ENCODE measurements around the gene ZNF670. TPM values are rescaled to one million over a fixed set of nuclear protein-coding genes. Genes with fewer than 3 reads are reported as not detected.

ZNF670 gene
- total RNA-seq, 1 donor from 2014 or later = 3.3 TPM

DNA sequence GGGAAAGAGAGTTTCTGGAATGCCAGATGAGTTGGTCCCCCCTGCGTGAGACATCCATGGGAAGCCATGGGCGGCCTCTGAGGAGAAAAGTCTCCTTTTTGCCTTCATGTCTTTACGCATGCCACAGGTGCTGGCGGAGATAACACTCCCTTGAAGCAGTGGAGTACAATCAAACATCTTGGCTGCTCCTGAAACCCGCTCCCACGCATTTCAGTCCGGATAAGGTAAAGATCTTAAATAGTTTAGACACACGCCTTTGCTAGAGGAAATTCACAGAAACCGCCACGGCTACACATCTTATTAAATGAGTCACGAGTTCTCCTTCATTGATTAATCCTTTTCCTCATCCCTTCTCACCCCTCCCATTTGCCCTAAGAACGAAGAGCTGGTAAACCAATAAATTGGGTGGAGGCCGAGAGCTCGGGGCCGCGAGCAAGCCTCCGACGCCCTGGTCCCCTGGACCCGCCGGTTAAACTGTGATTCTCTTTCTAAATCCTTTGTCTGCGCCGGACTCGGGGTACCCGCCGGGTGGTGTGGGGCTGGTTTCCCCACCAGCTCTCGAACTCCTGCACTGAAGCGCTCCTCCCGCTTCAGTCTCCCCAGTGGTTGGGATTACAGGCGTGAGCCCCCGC is 32.1 kb upstream of the ZNF670 start:
- TF ChIP-seq, protein P1, sequence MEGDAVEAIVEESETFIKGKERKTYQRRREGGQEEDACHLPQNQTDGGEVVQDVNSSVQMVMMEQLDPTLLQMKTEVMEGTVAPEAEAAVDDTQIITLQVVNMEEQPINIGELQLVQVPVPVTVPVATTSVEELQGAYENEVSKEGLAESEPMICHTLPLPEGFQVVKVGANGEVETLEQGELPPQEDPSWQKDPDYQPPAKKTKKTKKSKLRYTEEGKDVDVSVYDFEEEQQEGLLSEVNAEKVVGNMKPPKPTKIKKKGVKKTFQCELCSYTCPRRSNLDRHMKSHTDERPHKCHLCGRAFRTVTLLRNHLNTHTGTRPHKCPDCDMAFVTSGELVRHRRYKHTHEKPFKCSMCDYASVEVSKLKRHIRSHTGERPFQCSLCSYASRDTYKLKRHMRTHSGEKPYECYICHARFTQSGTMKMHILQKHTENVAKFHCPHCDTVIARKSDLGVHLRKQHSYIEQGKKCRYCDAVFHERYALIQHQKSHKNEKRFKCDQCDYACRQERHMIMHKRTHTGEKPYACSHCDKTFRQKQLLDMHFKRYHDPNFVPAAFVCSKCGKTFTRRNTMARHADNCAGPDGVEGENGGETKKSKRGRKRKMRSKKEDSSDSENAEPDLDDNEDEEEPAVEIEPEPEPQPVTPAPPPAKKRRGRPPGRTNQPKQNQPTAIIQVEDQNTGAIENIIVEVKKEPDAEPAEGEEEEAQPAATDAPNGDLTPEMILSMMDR (IDR thresholded peaks at IDR 0.05) = no peak

GRCh38 chr1:247107694-247108093 is 29.1 kb upstream of the ZNF670 start:
- Mint-ChIP-seq H3K36me3 (ENCODE audit: unreplicated experiment) (peaks cover 3% of the 10 kb centered on the region), H3K27me3 (ENCODE audit: unreplicated experiment) (no peaks in the 10 kb centered on the region), H3K4me3 (ENCODE audit: unreplicated experiment) (no peak overlapping the region), H3K9me3 (ENCODE audit: unreplicated experiment) (peaks cover 7% of the 10 kb centered on the region), H3K27ac (ENCODE audit: unreplicated experiment) (no peak overlapping the region), H3K4me1 (ENCODE audit: unreplicated experiment) (peaks cover 18% of the 10 kb centered on the region)
- DNase-seq (ENCODE audit: extremely low spot score, unreplicated experiment) = peak; percentile 54
- TF ChIP-seq, protein P1 (IDR thresholded peaks at IDR 0.05) = no peak

More for the DNA sequence above, 32.1 kb upstream of the ZNF670 start:
- Mint-ChIP-seq H3K27me3 (ENCODE audit: unreplicated experiment) (no peaks in the 10 kb centered on the region), H3K4me3 (ENCODE audit: unreplicated experiment) (peak overlapping the region; percentile 73), H3K27ac (ENCODE audit: unreplicated experiment) (peak overlapping the region; percentile 8), H3K9me3 (ENCODE audit: unreplicated experiment) (peaks cover 7% of the 10 kb centered on the region), H3K36me3 (ENCODE audit: unreplicated experiment) (no peaks in the 10 kb centered on the region), H3K4me1 (ENCODE audit: unreplicated experiment) (peaks cover 10% of the 10 kb centered on the region)
- peak; percentile 46 for DNase-seq (ENCODE audit: extremely low spot score, unreplicated experiment)

DNA sequence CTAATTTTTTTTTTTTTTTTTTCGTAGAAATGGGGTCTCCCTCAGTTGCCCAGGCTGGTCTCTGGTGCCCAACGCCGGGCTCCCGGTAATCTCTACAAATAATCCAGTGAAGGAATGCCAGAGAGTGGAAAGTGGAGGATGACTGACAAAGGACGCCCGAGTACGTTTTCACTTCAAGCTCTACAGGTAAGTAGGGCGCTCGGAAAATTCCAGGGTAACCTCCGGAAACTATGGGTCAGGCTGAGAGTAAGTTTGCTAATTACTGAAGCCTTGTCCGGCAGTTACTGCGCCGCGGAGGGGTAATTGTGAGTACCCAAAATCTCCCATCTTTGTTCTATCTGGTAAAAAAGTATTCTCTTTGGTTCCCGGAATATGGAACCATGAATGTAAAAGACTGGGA is 27.4 kb upstream of the ZNF670 start:
- Mint-ChIP-seq H3K4me1 (ENCODE audit: unreplicated experiment) (peaks cover 18% of the 10 kb centered on the region), H3K27ac (ENCODE audit: unreplicated experiment) (no peak overlapping the region), H3K4me3 (ENCODE audit: unreplicated experiment) (no peak overlapping the region), H3K27me3 (ENCODE audit: unreplicated experiment) (no peaks in the 10 kb centered on the region), H3K9me3 (ENCODE audit: unreplicated experiment) (peaks cover 20% of the 10 kb centered on the region), H3K36me3 (ENCODE audit: unreplicated experiment) (peaks cover 19% of the 10 kb centered on the region)
- TF ChIP-seq, protein P1 (IDR thresholded peaks at IDR 0.05) = no peak
- peak; percentile 51 for DNase-seq (ENCODE audit: extremely low spot score, unreplicated experiment)

DNA sequence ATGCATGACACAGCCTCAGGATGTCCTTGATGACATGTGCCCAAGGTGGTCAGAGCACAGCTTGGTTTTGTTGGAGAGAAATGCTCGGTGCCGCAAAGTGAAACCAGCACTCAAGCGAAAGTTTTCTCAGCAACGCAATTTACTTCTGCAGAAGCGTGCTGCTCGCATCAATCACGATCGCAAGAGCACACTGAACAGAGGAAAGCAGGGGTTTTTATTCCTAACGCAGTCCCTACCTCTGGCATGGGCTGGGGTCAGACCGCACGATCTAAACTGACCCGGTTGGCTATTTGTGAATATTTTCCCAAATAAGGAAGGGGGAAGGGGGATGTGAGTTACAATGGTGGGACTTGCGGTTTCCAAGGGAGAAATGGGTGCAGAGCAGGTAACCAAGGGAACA is 26.4 kb upstream of the ZNF670 start:
- H3K4me3 Mint-ChIP-seq (ENCODE audit: unreplicated experiment) = no peak overlapping the region
- H3K27ac Mint-ChIP-seq (ENCODE audit: unreplicated experiment) = peak overlapping the region; percentile 44
- peaks cover 12% of the 10 kb centered on the region for H3K4me1 Mint-ChIP-seq (ENCODE audit: unreplicated experiment)

More for the DNA sequence above, 26.4 kb upstream of the ZNF670 start:
- Mint-ChIP-seq H3K9me3 (ENCODE audit: unreplicated experiment) (peaks cover 26% of the 10 kb centered on the region), H3K36me3 (ENCODE audit: unreplicated experiment) (peaks cover 28% of the 10 kb centered on the region), H3K27me3 (ENCODE audit: unreplicated experiment) (no peaks in the 10 kb centered on the region)
- TF ChIP-seq, protein P1 (IDR thresholded peaks at IDR 0.05) = no peak
- DNase-seq (ENCODE audit: extremely low spot score, unreplicated experiment) = peak; percentile 30

Measured in osteocyte (in vitro differentiated cells).